ENCODE results near the gene CISH.

DNA sequence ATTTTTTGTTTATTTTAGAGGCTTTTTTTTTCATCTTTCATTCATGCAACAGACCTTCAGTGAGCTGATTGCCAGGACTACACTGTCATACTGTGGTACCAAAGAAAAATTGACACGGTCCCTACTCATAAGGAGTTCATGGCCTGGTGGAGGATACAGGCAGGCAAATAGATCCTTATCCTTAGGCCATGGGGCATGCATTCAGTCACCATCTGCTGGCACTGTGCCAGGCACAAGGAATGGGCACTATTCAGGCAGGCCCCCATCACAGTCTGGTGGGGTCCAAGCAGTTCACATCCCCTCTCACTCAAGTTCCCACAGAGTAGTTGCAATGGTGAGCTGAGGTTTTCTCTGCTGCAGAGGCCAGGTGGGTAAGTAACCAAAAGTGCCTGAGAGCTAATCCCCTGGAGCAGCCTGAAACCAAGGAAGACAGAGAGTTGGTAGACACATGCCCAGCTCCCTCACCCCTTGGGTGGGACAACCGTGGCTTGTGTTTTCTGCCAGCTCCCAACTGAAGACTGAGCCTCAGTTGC, 17.3 kb downstream of the CISH start:
- TF ChIP-seq RARB (CRISPR knock-in tag; IDR thresholded peaks at IDR 0.05), result no peak
- TF ChIP-seq, protein P1, sequence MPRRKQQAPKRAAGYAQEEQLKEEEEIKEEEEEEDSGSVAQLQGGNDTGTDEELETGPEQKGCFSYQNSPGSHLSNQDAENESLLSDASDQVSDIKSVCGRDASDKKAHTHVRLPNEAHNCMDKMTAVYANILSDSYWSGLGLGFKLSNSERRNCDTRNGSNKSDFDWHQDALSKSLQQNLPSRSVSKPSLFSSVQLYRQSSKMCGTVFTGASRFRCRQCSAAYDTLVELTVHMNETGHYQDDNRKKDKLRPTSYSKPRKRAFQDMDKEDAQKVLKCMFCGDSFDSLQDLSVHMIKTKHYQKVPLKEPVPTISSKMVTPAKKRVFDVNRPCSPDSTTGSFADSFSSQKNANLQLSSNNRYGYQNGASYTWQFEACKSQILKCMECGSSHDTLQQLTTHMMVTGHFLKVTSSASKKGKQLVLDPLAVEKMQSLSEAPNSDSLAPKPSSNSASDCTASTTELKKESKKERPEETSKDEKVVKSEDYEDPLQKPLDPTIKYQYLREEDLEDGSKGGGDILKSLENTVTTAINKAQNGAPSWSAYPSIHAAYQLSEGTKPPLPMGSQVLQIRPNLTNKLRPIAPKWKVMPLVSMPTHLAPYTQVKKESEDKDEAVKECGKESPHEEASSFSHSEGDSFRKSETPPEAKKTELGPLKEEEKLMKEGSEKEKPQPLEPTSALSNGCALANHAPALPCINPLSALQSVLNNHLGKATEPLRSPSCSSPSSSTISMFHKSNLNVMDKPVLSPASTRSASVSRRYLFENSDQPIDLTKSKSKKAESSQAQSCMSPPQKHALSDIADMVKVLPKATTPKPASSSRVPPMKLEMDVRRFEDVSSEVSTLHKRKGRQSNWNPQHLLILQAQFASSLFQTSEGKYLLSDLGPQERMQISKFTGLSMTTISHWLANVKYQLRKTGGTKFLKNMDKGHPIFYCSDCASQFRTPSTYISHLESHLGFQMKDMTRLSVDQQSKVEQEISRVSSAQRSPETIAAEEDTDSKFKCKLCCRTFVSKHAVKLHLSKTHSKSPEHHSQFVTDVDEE (CRISPR knock-in tag; IDR thresholded peaks at IDR 0.05), result no peak
